ENCODE data around the gene CDC37.
"Not testable (repeated sequence)": the region's sequence is repeated elsewhere in the genome, so short reads cannot be mapped to it uniquely, and the experiment has no call there.

CDC37 gene

DNA sequence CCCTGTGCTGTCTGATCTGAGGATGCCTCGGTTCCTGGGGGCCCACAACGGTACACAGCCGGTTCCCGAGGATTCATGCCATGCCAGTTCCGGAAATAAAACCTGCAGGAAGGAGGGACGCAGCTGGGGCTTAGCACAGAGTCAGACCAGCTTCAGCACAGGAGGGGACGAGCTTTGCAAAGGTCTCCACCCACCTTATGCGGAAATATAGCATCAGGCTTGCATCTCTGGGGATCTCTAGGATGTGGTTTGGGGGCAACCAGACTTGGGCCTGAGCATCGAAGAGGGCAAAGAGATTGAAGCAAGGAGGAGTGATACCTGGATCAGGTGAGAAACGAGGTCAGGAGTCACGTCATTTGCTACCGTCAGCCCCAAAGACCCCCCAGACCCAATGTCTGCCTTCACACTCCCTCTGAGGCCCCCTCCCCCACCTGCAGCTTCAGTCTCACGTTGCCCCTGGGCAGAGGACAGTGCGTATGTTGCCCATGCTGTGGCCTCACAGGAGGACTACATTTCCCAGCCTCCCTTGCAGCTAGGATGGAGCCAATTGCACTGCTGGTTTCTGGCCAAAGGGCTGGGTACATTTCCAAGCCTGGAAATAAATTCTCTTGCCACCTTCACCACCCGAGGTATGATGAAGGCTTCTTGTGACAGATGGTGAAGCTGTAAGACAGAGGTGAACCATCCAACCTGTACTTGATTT, 35.1 kb downstream of the CDC37 start:
- H3K4me3 ChIP-seq (replicated peaks; ENCODE audit: low read depth, low read length): no peak overlapping the region
- no peak for DNase-seq (ENCODE audit: extremely low read depth, low read depth)
- no peak for TF ChIP-seq CTCF (IDR thresholded peaks at IDR 0.05; ENCODE audit: low read depth, low read length, missing control alignments)

DNA sequence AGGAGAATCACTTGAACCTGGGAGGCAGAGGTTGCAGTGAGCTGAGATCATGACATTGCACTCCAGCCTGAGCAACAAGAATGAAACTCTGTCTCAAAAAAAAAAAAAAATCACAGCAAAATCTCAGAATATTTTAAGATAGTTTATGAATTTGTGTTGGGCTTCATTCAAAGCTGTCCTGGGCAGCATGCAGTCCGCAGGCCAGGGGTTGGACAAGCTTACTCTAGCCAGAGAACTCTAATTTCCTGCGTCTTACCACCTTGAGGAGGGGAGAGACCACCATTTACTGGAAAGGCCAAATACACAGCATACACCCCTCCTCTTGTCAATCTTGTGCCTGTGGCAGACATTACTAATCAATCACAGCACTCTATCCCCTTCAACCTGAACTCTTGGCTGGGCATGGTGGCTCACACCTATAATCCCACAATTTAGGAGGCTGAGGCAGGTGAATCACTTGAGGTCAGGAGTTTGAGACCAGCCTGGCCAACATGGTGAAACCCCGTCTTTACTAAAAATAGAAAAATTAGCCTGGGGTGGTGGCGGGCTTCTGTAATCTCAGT, 36.3 kb downstream of the CDC37 start:
- not testable (repeated sequence) for H3K4me3 ChIP-seq (replicated peaks; ENCODE audit: low read depth, low read length); DNase-seq (ENCODE audit: extremely low read depth, low read depth)

DNA sequence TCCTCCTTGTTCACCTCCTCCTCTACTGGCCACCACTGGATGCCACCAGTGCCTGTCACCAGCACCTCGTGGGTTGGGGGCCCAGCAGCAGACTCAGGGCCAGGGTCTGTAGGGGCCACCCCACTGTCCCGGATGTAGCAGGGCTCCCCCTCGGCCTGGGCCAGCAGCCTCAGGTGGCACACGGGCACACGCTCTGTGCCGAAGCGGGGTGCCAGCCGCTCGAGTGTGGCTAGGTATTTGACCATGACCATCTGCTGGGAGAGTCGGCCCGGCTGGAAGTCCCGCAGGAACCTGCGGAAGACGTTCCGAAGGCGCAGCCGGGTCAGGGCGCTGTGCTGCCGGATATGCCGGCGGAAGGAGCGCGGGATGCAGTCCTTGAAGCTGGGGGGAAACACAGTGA, 37.8 kb downstream of the CDC37 start:
- DNase-seq (ENCODE audit: extremely low read depth, low read depth): no peak
- TF ChIP-seq CTCF (IDR thresholded peaks at IDR 0.05; ENCODE audit: low read depth, low read length, missing control alignments): no peak
- no peak overlapping the region for H3K4me3 ChIP-seq (replicated peaks; ENCODE audit: low read depth, low read length)

DNA sequence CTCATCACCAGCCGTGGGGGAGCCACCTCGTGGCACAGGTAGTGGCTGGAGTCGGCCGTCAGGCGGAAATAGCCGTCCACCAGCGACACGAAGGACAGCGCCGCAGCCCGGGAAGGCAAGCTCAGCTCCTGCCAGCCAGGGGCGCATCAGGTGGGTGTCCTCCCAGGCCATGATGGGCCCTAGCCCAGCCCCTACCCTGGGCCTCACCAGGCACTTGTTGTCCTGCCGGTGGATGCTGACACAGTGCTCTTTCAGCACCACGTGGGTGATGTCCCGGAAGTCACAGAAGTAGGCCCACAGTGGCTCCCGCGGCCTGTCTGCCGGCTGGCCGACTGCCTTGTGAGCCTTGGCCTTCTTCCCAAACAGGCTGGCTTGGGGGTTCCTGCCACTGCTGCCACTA, 38.7 kb downstream of the CDC37 start:
- TF ChIP-seq CTCF (IDR thresholded peaks at IDR 0.05; ENCODE audit: low read depth, low read length, missing control alignments): no peak
- no peak overlapping the region for H3K4me3 ChIP-seq (replicated peaks; ENCODE audit: low read depth, low read length)
- no peak for DNase-seq (ENCODE audit: extremely low read depth, low read depth)

DNA sequence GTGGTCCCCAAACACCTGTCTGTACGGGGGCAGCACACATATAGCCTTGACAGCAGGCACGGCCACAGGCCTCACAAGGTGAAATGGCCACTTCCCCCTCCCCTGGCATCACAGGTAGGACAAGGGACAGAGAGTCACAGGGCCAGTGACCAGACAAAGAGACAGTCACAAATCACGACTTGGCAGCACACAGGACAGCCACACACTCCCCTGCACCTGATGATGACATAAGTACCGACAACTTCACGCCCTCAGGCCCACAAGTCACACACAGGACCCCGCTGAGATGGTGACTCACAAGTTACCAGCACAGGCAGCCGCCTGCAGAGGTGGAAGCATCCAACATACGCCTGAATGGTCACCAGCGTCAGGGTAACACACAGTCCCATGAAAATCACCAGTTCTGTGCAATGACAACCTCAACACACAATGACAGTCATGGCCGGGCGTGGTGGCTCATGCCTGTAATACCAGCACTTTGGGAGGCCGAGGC, 39.5 kb downstream of the CDC37 start:
- DNase-seq (ENCODE audit: extremely low read depth, low read depth): no peak
- TF ChIP-seq CTCF (IDR thresholded peaks at IDR 0.05; ENCODE audit: low read depth, low read length, missing control alignments): no peak
- H3K4me3 ChIP-seq (replicated peaks; ENCODE audit: low read depth, low read length): no peak overlapping the region

DNA sequence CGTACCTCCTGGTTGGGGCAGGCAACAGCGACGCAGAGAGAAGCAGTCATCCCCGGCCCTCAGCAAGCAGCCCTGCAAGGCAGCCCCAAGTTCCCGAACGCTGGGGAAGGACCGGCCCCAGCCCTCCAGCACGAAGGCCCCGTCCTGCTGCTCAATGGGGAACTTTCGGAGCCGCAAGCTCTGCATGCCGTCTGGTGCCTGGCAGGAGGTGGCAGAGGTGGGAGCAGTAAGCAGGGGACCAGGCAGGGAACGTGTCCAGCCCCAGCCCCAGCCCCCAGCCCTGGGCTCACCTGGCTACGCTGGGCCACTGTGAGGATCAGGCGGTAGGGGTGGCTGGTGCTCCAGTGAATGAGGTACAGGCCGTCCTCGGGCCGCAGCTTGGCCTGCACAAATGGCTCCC, 41.1 kb downstream of the CDC37 start:
- TF ChIP-seq CTCF (IDR thresholded peaks at IDR 0.05; ENCODE audit: low read depth, low read length, missing control alignments): no peak
- DNase-seq (ENCODE audit: extremely low read depth, low read depth): no peak
- no peak overlapping the region for H3K4me3 ChIP-seq (replicated peaks; ENCODE audit: low read depth, low read length)

GRCh38 chr19:10361569-10362011, 41.8 kb downstream of the CDC37 start:
- DNase-seq (ENCODE audit: extremely low read depth, low read depth): no peak
- TF ChIP-seq CTCF (IDR thresholded peaks at IDR 0.05; ENCODE audit: low read depth, low read length, missing control alignments): no peak

More at GRCh38 chr19:10361569-10362011, 41.8 kb downstream of the CDC37 start:
- H3K4me3 ChIP-seq (replicated peaks; ENCODE audit: low read depth, low read length): no peak overlapping the region

Measured in HFF-Myc (cell line).